ENCODE measurements around the gene UPK1A.

The UPK1A gene

GRCh38 chr19:35622750-35623149 is 43.6 kb upstream of the UPK1A start:
- DNase-seq (ENCODE audit: low spot score) (no peak), ATAC-seq (ENCODE audit: low read depth) (no peak)
- TF ChIP-seq, protein P1, sequence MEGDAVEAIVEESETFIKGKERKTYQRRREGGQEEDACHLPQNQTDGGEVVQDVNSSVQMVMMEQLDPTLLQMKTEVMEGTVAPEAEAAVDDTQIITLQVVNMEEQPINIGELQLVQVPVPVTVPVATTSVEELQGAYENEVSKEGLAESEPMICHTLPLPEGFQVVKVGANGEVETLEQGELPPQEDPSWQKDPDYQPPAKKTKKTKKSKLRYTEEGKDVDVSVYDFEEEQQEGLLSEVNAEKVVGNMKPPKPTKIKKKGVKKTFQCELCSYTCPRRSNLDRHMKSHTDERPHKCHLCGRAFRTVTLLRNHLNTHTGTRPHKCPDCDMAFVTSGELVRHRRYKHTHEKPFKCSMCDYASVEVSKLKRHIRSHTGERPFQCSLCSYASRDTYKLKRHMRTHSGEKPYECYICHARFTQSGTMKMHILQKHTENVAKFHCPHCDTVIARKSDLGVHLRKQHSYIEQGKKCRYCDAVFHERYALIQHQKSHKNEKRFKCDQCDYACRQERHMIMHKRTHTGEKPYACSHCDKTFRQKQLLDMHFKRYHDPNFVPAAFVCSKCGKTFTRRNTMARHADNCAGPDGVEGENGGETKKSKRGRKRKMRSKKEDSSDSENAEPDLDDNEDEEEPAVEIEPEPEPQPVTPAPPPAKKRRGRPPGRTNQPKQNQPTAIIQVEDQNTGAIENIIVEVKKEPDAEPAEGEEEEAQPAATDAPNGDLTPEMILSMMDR (IDR thresholded peaks at IDR 0.05; ENCODE audit: poor library complexity, severe bottlenecking): no peak
- H3K27ac ChIP-seq (ENCODE audit: poor library complexity, severe bottlenecking): no peak overlapping the region
- H3K9me3 ChIP-seq (ENCODE audit: severe bottlenecking): no peaks in the 10 kb centered on the region
- no peaks in the 10 kb centered on the region for H3K4me1 ChIP-seq (ENCODE audit: insufficient read depth, poor library complexity, severe bottlenecking)
- H3K27me3 ChIP-seq (ENCODE audit: insufficient read depth, poor library complexity, severe bottlenecking): no peaks in the 10 kb centered on the region
- no peak overlapping the region for H3K4me3 ChIP-seq (ENCODE audit: severe bottlenecking)
- peaks cover 7% of the 10 kb centered on the region; the same call in 1 of the 2 replicates for H3K36me3 ChIP-seq (ENCODE audit: low read depth)

- H3K4me3 ChIP-seq (ENCODE audit: severe bottlenecking): no peak overlapping the region
- ATAC-seq (ENCODE audit: low read depth): no peak
- H3K4me1 ChIP-seq (ENCODE audit: insufficient read depth, poor library complexity, severe bottlenecking): no peaks in the 10 kb centered on the region
Observed at GRCh38 chr19:35623327-35624010, 42.8 kb upstream of the UPK1A start.

DNA sequence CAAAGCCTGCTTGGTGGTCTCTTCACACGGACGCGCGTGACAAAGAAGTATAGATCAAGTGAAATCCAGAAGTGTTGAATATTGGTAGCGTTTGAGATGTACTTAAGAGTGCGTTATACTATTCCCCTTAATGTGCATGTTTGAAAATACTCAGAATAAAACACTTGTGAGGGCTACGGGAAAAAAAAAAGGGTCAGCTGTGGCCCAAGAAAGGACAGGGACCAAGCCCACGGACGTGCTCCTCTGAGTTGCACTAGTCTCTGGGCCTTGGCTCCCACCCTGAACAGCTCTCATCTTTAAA is 38.1 kb upstream of the UPK1A start:
- no peak for DNase-seq (ENCODE audit: low spot score)
- no peaks in the 10 kb centered on the region for H3K27me3 ChIP-seq (ENCODE audit: insufficient read depth, poor library complexity, severe bottlenecking)
- peaks cover 2% of the 10 kb centered on the region for H3K4me1 ChIP-seq (ENCODE audit: insufficient read depth, poor library complexity, severe bottlenecking)
- peaks cover 36% of the 10 kb centered on the region for H3K36me3 ChIP-seq (ENCODE audit: low read depth)
- ATAC-seq (ENCODE audit: low read depth): no peak
- TF ChIP-seq, protein P1 (IDR thresholded peaks at IDR 0.05; ENCODE audit: poor library complexity, severe bottlenecking): no peak
- H3K9me3 ChIP-seq (ENCODE audit: severe bottlenecking): no peaks in the 10 kb centered on the region
- peak overlapping the region; percentile 52 for H3K27ac ChIP-seq (ENCODE audit: poor library complexity, severe bottlenecking)
- H3K4me3 ChIP-seq (ENCODE audit: severe bottlenecking): peak overlapping the region; percentile 86

More at GRCh38 chr19:35623327-35624010, 42.8 kb upstream of the UPK1A start:
- Histone ChIP-seq H3K36me3 (ENCODE audit: low read depth) (peaks cover 7% of the 10 kb centered on the region; the same call in 1 of the 2 replicates), H3K27ac (ENCODE audit: poor library complexity, severe bottlenecking) (no peak overlapping the region), H3K9me3 (ENCODE audit: severe bottlenecking) (no peaks in the 10 kb centered on the region), H3K27me3 (ENCODE audit: insufficient read depth, poor library complexity, severe bottlenecking) (no peaks in the 10 kb centered on the region)
- TF ChIP-seq, protein P1 (IDR thresholded peaks at IDR 0.05; ENCODE audit: poor library complexity, severe bottlenecking): no peak
- no peak for DNase-seq (ENCODE audit: low spot score)

- Histone ChIP-seq H3K4me1 (ENCODE audit: insufficient read depth, poor library complexity, severe bottlenecking) (peaks cover 2% of the 10 kb centered on the region), H3K27ac (ENCODE audit: poor library complexity, severe bottlenecking) (peak within 1 kb of the TSS; percentile 52), H3K9me3 (ENCODE audit: severe bottlenecking) (no peaks in the 10 kb centered on the region), H3K4me3 (ENCODE audit: severe bottlenecking) (peak within 1 kb of the TSS; percentile 86), H3K27me3 (ENCODE audit: insufficient read depth, poor library complexity, severe bottlenecking) (no peaks in the 10 kb centered on the region), H3K36me3 (ENCODE audit: low read depth) (peaks cover 41% of the 10 kb centered on the region)
- peak; percentile 97 for DNase-seq (ENCODE audit: low spot score)
- TF ChIP-seq, protein P1 (IDR thresholded peaks at IDR 0.05; ENCODE audit: poor library complexity, severe bottlenecking): no peak
- peak; percentile 100 for ATAC-seq (ENCODE audit: low read depth)
Observed at GRCh38 chr19:35628565-35629331, 37.6 kb upstream of the UPK1A start, which contains the start of gene RBM42. RBM42 (plus strand) TSS chr19:35629036; CDS start chr19:35629154, 118 bp downstream.

DNA sequence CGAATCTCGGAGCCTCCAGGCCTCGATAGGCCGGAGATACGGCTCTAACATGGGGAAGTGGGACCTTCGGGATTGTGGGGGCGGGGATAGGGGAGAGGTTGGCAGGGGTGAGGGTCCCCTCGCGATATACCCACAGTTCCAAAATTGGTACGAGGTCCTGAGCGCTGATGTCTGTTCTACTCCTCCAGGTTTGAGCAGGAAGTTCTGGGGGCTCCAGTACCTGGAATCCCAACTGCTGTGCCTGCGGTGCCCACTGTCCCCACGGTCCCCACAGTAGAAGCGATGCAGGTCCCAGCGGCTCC is 37.0 kb upstream of the UPK1A start:
- no peak for DNase-seq (ENCODE audit: low spot score)
- H3K4me1 ChIP-seq (ENCODE audit: insufficient read depth, poor library complexity, severe bottlenecking): peaks cover 2% of the 10 kb centered on the region
- peak overlapping the region; percentile 86 for H3K4me3 ChIP-seq (ENCODE audit: severe bottlenecking)
- H3K9me3 ChIP-seq (ENCODE audit: severe bottlenecking): no peaks in the 10 kb centered on the region
- peaks cover 47% of the 10 kb centered on the region for H3K36me3 ChIP-seq (ENCODE audit: low read depth)
- H3K27me3 ChIP-seq (ENCODE audit: insufficient read depth, poor library complexity, severe bottlenecking): no peaks in the 10 kb centered on the region
- TF ChIP-seq, protein P1 (IDR thresholded peaks at IDR 0.05; ENCODE audit: poor library complexity, severe bottlenecking): no peak
- ATAC-seq (ENCODE audit: low read depth): no peak
- peak overlapping the region; percentile 52 for H3K27ac ChIP-seq (ENCODE audit: poor library complexity, severe bottlenecking)
